Activated naive CD4-positive, alpha-beta T cell treated with anti-CD3 and anti-CD28 coated beads for 36 hours (primary cell): ENCODE measurements around the gene SNX24. TPM values are rescaled to one million over a fixed set of nuclear protein-coding genes. Genes with fewer than 3 reads are reported as not detected.
A peak's percentile ranks its signal among the peaks of the same experiment; 100 is the strongest.

Experiments
- CTCF ChIA-PET: fragments of 350-600 bp; sonication (Branson Sonifier 250); formaldehyde crosslinking; loops from one replicate; lab custom pipeline; 2021; ENCODE audit warnings: antibody characterized with exemption; lab: Charles Lee
- DNase-seq: peaks from one replicate; pipeline ENCODE4 v3.0.0-alpha.2; 2020
- H3K27ac Mint-ChIP-seq: one replicate; pipeline ENCODE4 v1.8.0; 2021; ENCODE audit warnings: mild to moderate bottlenecking, mixed read lengths
- H3K27me3 Mint-ChIP-seq: one replicate; pipeline ENCODE4 v1.8.0; 2021; ENCODE audit warnings: low read depth, mixed read lengths
- H3K36me3 Mint-ChIP-seq: one replicate; pipeline ENCODE4 v1.8.0; 2021; ENCODE audit warnings: low read depth, mixed read lengths
- H3K4me1 Mint-ChIP-seq: one replicate; pipeline ENCODE4 v1.8.0; 2021; ENCODE audit warnings: low read depth, mixed read lengths
- H3K4me3 Mint-ChIP-seq: one replicate; pipeline ENCODE4 v1.8.0; 2021; ENCODE audit warnings: mild to moderate bottlenecking, moderate library complexity, mixed read lengths
- H3K9me3 Mint-ChIP-seq: one replicate; pipeline ENCODE4 v1.8.0; 2021; ENCODE audit warnings: mixed read lengths
- intact Hi-C: fragments of 100-400 bp; cut with micrococcal nuclease; formaldehyde crosslinking; loops from one replicate; pipeline ENCODE4 v1.15.1; 2023
- total RNA-seq, 2 experiments: library from RNA; stranded (reverse); gene quantifications; one replicate each; pipeline ENCODE4 v1.2.3, GENCODE V29; 2021

The SNX24 gene
- total RNA-seq, 2 experiments from 2014 or later, result 2.2 to 2.3 TPM

GRCh38 chr5:122977319-122977718 lies 131.9 kb downstream of the SNX24 start:
- H3K9me3 Mint-ChIP-seq, result no peaks in the 10 kb centered on the region
- intact Hi-C loops, result no loop called here
- DNase-seq, result no peak
- CTCF ChIA-PET, result no interaction called here
- no peak overlapping the region for H3K27ac Mint-ChIP-seq
- no peaks in the 10 kb centered on the region for H3K4me1 Mint-ChIP-seq
- H3K27me3 Mint-ChIP-seq, result no peaks in the 10 kb centered on the region
- H3K4me3 Mint-ChIP-seq, result no peak overlapping the region
- H3K36me3 Mint-ChIP-seq, result no peaks in the 10 kb centered on the region

GRCh38 chr5:122978068-122978467 lies 132.7 kb downstream of the SNX24 start:
- Mint-ChIP-seq H3K27me3 (no peaks in the 10 kb centered on the region), H3K4me1 (no peaks in the 10 kb centered on the region), H3K9me3 (no peaks in the 10 kb centered on the region), H3K4me3 (no peak overlapping the region), H3K27ac (no peak overlapping the region), H3K36me3 (no peaks in the 10 kb centered on the region)
- CTCF ChIA-PET, result interaction anchor here (0.6 kb wide), 1 partner anchor 517 kb away, joined by 4 read pairs; no protein-coding TSS in a partner anchor
- no peak for DNase-seq
- intact Hi-C loops, result no loop called here

- intact Hi-C loops, result no loop called here
- CTCF ChIA-PET, result interaction anchor here (0.6 kb wide), 1 partner anchor 516 kb away, joined by 4 read pairs; no protein-coding TSS in a partner anchor
- no peak overlapping the region for H3K4me3 Mint-ChIP-seq
- H3K9me3 Mint-ChIP-seq, result no peaks in the 10 kb centered on the region
- no peak overlapping the region for H3K27ac Mint-ChIP-seq
- H3K27me3 Mint-ChIP-seq, result no peaks in the 10 kb centered on the region
- no peaks in the 10 kb centered on the region for H3K4me1 Mint-ChIP-seq
- no peaks in the 10 kb centered on the region for H3K36me3 Mint-ChIP-seq
- no peak for DNase-seq
Measured at GRCh38 chr5:122978644-122979297, 133.4 kb downstream of the SNX24 start.

GRCh38 chr5:122981846-122982245 lies 136.4 kb downstream of the SNX24 start:
- Mint-ChIP-seq H3K9me3 (no peaks in the 10 kb centered on the region), H3K4me3 (no peak overlapping the region), H3K27ac (no peak overlapping the region), H3K27me3 (no peaks in the 10 kb centered on the region), H3K4me1 (no peaks in the 10 kb centered on the region), H3K36me3 (no peaks in the 10 kb centered on the region)
- no peak for DNase-seq
- CTCF ChIA-PET, result no interaction called here
- intact Hi-C loops, result no loop called here

GRCh38 chr5:122982376-122982775 lies 137.0 kb downstream of the SNX24 start:
- H3K4me3 Mint-ChIP-seq, result no peak overlapping the region
- no peaks in the 10 kb centered on the region for H3K36me3 Mint-ChIP-seq
- CTCF ChIA-PET, result no interaction called here
- no peak for DNase-seq
- intact Hi-C loops, result no loop called here
- no peaks in the 10 kb centered on the region for H3K4me1 Mint-ChIP-seq
- no peaks in the 10 kb centered on the region for H3K27me3 Mint-ChIP-seq
- no peak overlapping the region for H3K27ac Mint-ChIP-seq
- H3K9me3 Mint-ChIP-seq, result no peaks in the 10 kb centered on the region

GRCh38 chr5:122984425-122984824 lies 139.0 kb downstream of the SNX24 start:
- intact Hi-C loops, result no loop called here
- H3K4me1 Mint-ChIP-seq, result no peaks in the 10 kb centered on the region
- CTCF ChIA-PET, result interaction anchor here (0.7 kb wide), 1 partner anchor 1267 kb away, joined by 3 read pairs; no protein-coding TSS in a partner anchor

GRCh38 chr5:122985006-122985700 lies 139.7 kb downstream of the SNX24 start:
- H3K4me3 Mint-ChIP-seq, result no peak overlapping the region
- H3K27me3 Mint-ChIP-seq, result no peaks in the 10 kb centered on the region
- CTCF ChIA-PET, result no interaction called here
- intact Hi-C loops, result no loop called here
- H3K36me3 Mint-ChIP-seq, result no peaks in the 10 kb centered on the region
- H3K27ac Mint-ChIP-seq, result no peak overlapping the region
- no peaks in the 10 kb centered on the region for H3K4me1 Mint-ChIP-seq
- no peaks in the 10 kb centered on the region for H3K9me3 Mint-ChIP-seq
- DNase-seq, result no peak

More at GRCh38 chr5:122984425-122984824, 139.0 kb downstream of the SNX24 start:
- H3K27ac Mint-ChIP-seq, result no peak overlapping the region
- H3K9me3 Mint-ChIP-seq, result no peaks in the 10 kb centered on the region
- no peak for DNase-seq
- H3K36me3 Mint-ChIP-seq, result no peaks in the 10 kb centered on the region
- no peak overlapping the region for H3K4me3 Mint-ChIP-seq
- H3K27me3 Mint-ChIP-seq, result no peaks in the 10 kb centered on the region

- H3K36me3 Mint-ChIP-seq, result no peaks in the 10 kb centered on the region
- intact Hi-C loops, result no loop called here
- no peaks in the 10 kb centered on the region for H3K4me1 Mint-ChIP-seq
- H3K27ac Mint-ChIP-seq, result no peak overlapping the region
- H3K4me3 Mint-ChIP-seq, result no peak overlapping the region
- CTCF ChIA-PET, result interaction anchor here (0.6 kb wide), 1 partner anchor 246 kb away, joined by 3 read pairs; no protein-coding TSS in a partner anchor
- H3K9me3 Mint-ChIP-seq, result no peaks in the 10 kb centered on the region
- no peaks in the 10 kb centered on the region for H3K27me3 Mint-ChIP-seq
- DNase-seq, result no peak
Measured at GRCh38 chr5:122985954-122986721, 140.7 kb downstream of the SNX24 start.

GRCh38 chr5:122996091-122996490 lies 150.7 kb downstream of the SNX24 start:
- H3K27ac Mint-ChIP-seq, result no peak overlapping the region
- no peaks in the 10 kb centered on the region for H3K27me3 Mint-ChIP-seq
- no peaks in the 10 kb centered on the region for H3K36me3 Mint-ChIP-seq
- no peak overlapping the region for H3K4me3 Mint-ChIP-seq
- H3K9me3 Mint-ChIP-seq, result no peaks in the 10 kb centered on the region
- DNase-seq, result no peak
- intact Hi-C loops, result no loop called here
- CTCF ChIA-PET, result no interaction called here
- H3K4me1 Mint-ChIP-seq, result no peaks in the 10 kb centered on the region

GRCh38 chr5:122997294-122997693 lies 151.9 kb downstream of the SNX24 start:
- no peaks in the 10 kb centered on the region for H3K9me3 Mint-ChIP-seq
- H3K4me1 Mint-ChIP-seq, result no peaks in the 10 kb centered on the region
- intact Hi-C loops, result no loop called here
- CTCF ChIA-PET, result no interaction called here
- no peaks in the 10 kb centered on the region for H3K27me3 Mint-ChIP-seq
- H3K27ac Mint-ChIP-seq, result no peak overlapping the region
- H3K4me3 Mint-ChIP-seq, result no peak overlapping the region
- DNase-seq, result no peak
- no peaks in the 10 kb centered on the region for H3K36me3 Mint-ChIP-seq

- intact Hi-C loops, result loop anchor here (1.0 to 2.0 kb wide), 2 partner anchors 296 to 485 kb away; no protein-coding TSS in a partner anchor
- CTCF ChIA-PET, result no interaction called here
- DNase-seq, result peak; percentile 58
- no peaks in the 10 kb centered on the region for H3K4me1 Mint-ChIP-seq
- no peaks in the 10 kb centered on the region for H3K27me3 Mint-ChIP-seq
- no peaks in the 10 kb centered on the region for H3K9me3 Mint-ChIP-seq
- no peak overlapping the region for H3K27ac Mint-ChIP-seq
- no peak overlapping the region for H3K4me3 Mint-ChIP-seq
- no peaks in the 10 kb centered on the region for H3K36me3 Mint-ChIP-seq
Measured at GRCh38 chr5:122999947-123000563, 154.6 kb downstream of the SNX24 start.

GRCh38 chr5:123000731-123001130 lies 155.3 kb downstream of the SNX24 start:
- CTCF ChIA-PET, result no interaction called here
- Mint-ChIP-seq H3K4me3 (no peak overlapping the region), H3K9me3 (no peaks in the 10 kb centered on the region), H3K4me1 (no peaks in the 10 kb centered on the region), H3K36me3 (no peaks in the 10 kb centered on the region), H3K27ac (no peak overlapping the region), H3K27me3 (no peaks in the 10 kb centered on the region)
- intact Hi-C loops, result loop anchor here (1.0 to 2.0 kb wide), 2 partner anchors 296 to 486 kb away; no protein-coding TSS in a partner anchor
- no peak for DNase-seq
